HG03135 (cell line): ENCODE data around the gene UBE3B.

Experiments
- ATAC-seq: cut with Tn5 transposase; IDR thresholded peaks from one replicate; pipeline ENCODE4 v1.9.1; 2021; ENCODE audit warnings: mild to moderate bottlenecking, moderate library complexity; ENCODE audit not compliant: unreplicated experiment

UBE3B gene

GRCh38 chr12:109493938-109494337 is 16.5 kb downstream of the UBE3B start:
- ATAC-seq, result no peak

DNA sequence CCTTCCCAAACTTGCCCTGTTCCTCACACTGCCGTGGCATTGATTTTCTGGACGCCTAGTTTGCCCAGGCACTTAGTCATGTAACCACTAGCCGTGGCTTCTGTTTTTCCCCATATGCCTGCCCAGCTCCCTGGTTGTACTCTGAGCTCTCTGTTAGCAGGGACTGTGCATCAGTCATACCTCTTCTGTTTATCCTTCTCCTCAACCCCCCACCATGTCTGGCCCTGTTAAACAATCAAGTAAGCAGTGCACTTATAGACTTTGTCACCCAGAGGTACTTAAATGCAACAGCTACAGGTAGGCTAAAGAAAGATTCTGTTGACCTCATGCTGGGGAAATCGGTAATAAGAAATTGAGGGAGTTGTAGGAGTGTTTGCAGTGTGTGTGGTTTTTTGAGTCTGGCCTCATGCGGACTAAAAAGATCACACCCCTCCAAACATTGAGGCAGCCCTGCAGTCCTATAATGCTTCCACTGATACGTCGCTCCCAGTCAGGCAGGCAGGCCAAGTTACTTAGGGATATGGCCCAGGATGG is 17.0 kb downstream of the UBE3B start:
- ATAC-seq, result no peak

GRCh38 chr12:109495012-109495411 is 17.6 kb downstream of the UBE3B start:
- no peak for ATAC-seq

DNA sequence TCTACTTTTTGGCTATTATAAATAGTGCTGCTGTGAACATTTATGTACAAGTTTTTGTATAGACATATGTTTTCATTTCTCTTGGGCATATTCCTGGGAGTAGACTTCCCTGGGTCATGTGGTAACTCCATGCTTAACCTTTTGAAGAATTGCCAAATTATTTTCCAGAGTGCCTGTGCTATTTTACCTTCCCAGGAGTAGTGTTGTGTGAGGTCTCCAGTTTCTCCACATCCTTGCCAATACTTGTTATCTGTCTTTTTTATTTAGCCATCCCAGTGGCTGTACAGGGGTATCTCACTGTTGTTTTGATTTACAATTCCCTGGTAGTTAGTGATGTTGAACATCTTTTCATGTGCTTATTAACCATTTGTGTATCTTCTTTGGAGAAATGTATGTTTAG is 18.9 kb downstream of the UBE3B start:
- no peak for ATAC-seq

DNA sequence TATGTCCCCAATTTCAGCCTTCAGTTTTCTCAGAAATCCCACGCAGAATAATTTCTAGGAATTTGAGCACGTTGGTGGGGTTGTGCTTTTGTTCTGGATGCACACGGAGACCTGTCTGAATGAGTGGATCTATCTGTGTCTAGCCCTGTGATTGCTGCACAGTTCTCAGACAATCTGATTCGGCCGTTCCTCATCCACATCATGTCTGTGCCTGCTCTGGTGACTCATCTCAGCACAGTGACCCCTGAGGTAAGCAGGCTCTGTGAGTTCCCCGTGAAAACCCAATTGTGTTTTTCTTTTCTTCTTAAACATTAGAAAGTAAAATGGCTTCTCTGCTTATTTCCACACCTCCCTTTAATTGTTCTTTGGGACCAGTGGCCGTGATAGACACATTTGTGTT is 20.2 kb downstream of the UBE3B start:
- ATAC-seq, result no peak

GRCh38 chr12:109500406-109501185 is 23.2 kb downstream of the UBE3B start:
- no peak for ATAC-seq

DNA sequence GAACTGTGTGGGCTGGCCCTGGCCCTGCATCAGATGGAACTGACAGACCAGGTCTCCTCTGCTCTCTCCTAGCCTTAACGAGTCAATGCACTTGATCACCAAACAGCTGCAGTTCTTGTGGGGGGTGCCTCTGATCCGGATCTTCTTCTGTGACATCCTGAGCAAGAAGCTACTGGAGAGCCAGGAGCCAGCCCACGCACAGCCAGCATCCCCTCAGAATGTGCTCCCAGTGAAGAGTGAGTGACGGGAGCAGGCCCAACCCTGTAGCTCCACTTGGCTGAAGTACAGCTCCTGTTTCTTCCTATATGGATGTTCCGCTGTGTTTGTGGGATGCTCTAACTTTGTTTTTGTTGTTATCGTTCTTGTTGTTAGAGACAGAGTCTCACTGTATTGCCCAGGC is 23.9 kb downstream of the UBE3B start:
- ATAC-seq, result no peak

DNA sequence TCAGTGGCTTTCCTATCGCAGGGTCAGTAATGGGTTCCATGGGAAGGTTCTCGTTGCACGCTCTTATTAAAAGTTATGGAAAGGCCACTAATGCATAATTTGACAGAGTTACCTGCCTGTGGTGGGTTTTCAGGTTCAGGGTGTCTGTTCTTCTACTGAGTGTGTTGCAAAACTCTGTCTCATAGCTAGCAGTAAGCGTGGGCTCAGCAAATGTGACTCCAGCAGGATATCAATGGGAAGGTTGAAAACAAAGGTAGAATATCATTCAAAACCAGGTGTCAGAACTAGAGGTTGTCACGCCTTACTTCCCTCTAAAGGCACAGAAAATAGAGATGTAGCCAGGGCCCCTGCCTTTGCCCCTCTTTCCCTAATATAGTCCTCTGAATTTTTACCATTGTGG is 24.9 kb downstream of the UBE3B start:
- no peak for ATAC-seq

DNA sequence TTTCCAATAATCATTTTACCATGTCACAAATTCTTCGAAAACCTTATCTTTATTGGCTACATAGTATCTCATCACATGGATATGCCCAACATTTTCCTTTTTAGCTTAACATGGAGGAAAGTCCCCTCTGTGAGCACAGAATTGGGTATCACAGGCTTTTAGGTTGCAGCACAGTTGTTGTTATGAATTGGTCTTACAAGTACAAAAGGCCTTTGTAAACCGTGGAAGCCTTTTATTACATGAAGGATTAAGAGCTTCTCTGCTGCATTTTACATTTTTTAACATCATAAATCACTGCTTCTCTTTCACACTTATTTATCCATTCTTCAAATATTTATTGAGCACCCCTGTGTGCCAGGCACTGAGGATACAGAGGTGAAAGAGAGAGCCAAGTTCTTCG is 26.2 kb downstream of the UBE3B start:
- ATAC-seq, result no peak

GRCh38 chr12:109504068-109504467 is 26.6 kb downstream of the UBE3B start:
- ATAC-seq, result no peak

GRCh38 chr12:109510196-109510595 is 32.8 kb downstream of the UBE3B start:
- no peak for ATAC-seq

DNA sequence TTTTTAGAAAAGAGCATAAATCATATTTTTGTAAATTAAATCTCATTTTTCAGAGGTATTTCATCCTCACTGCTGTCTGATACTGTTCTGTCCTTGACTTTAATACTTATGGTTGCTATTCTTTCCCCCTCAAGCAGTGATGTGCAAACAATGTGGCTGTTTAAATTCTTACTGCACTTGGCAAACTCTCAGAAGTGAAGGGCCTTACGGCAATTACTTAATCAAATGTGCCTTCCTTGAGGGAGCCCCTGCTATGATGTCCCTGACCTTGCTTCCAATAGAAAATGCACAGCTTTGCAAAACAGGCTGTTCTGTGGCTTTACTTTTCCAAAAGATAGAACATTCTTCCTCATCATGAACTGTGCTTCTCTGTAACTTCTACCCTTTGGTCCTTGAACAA is 35.2 kb downstream of the UBE3B start:
- ATAC-seq, result no peak

- ATAC-seq, result no peak
These were observed 35.6 kb downstream of the UBE3B start for GRCh38 chr12:109513051-109513450.

DNA sequence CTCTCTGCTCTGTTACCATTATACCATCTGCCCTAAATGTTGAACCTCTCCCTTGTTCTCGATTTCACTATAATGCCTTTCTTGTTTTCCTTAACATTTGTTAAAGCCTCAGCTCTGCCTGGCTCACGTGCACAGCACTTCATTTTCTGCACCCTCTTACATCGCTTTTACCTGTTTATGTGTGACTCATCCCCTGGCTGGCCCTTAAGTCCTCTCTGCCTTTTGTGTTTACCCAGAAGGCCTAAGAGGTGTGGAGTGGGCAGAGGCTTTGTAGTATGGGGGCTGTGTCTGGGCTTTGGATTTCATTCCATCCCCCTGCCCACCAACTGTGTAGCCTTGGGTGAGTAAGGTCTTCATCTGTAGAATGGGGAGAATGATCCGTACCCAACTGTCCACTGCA is 36.5 kb downstream of the UBE3B start:
- ATAC-seq, result no peak

DNA sequence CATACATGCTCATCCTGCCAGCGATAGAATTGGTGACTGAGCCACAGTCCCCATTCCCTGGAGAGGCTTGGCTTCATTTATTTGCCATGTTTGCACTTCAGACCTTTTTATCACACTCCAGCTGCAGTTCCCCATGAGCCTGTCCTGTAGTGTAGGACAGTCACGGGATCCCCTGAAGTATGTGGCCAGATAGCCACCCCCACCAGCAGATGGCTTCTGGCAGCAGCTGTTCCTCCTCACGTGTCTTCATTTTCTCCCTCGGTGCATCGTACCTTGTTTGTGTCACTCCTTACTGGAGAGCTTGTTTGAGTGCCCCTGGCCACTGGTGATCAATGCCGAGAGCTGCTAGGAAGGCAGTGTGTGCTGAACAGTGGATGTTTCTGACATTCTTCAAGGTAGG is 40.2 kb downstream of the UBE3B start:
- ATAC-seq, result no peak

DNA sequence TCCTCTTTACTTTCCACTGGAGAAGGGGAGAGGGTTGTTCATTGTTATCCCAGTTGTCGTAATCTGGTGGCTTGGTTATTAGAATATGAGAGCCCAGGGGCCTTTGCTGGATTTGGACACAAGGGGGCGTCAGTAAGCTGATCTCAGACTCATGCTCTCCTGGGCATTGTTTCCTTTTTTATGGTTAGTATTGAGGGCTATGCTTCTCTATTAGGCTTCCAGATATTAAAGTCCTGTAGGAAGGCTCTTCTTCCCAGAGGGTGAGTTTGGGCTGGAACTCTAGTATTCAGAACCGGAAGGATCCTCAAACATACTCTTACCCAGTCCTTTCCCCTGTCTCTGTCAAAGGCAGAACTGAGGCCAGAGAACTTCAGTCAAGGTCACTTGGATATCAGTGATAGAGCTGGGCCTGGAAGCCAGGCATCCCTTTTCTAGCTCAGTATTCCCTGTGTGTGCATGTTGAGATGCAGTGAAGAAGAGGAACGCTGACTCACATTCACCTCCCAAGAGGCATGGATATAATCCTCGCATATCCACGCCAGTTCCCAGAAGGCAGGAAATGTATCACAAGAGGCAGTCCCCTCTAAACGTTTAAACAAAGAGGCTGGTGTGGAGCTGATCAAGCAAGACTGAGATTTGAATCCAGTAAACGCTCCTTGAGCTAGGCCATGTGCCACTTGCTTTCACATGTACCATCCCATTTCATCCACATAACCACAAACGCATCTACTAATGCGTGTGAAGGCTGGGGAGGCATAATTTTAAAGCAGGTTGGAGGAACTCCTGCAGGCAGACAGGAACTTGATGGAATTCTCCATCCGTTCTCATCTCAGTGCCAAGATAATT is 41.6 kb downstream of the UBE3B start:
- no peak for ATAC-seq

- no peak for ATAC-seq
These were observed 42.4 kb downstream of the UBE3B start for GRCh38 chr12:109519787-109520186.

DNA sequence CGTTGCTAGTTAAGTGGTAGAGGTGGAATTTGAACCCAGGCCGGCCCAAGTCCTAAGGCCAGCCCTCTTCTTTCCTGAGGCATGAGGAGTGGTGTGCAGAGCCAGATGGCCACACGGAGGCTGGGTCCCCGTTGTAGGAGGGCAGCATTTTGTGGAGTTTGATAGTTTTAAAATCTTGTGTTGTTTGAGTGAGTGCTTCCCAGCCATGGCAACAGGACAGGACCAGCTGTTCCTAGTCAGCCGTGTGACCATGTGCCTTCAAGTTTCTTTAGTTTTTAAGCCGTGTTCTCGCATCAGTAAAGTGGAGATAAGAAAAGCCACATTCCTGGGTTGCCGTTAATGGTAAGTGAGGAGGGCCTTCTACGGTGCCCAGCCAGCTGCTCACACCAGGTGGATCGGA is 44.4 kb downstream of the UBE3B start:
- ATAC-seq, result no peak

GRCh38 chr12:109523071-109523470 is 45.6 kb downstream of the UBE3B start:
- no peak for ATAC-seq

- ATAC-seq, result no peak
These were observed 46.1 kb downstream of the UBE3B start for GRCh38 chr12:109523504-109523903.

- ATAC-seq, result no peak
These were observed 47.2 kb downstream of the UBE3B start for GRCh38 chr12:109524466-109525278.
